ENCODE results near the gene PCK2.
"Not testable (repeated sequence)": the region's sequence is repeated elsewhere in the genome, so short reads cannot be mapped to it uniquely, and the experiment has no call there.

Gene PCK2

GRCh38 chr14:24093901-24094840 is at the start of gene PCK2:
TSS of gene PCK2 (plus strand) at chr14:24094311. CDS start at chr14:24094406, 95 bp downstream.
- peak; percentile 96 for DNase-seq

GRCh38 chr14:24049002-24049401 is 45.1 kb upstream of the PCK2 start:
- DNase-seq = not testable (repeated sequence)

- DNase-seq = not testable (repeated sequence)
Measured at GRCh38 chr14:24050753-24051152, 43.4 kb upstream of the PCK2 start.

- DNase-seq = no peak
Measured at GRCh38 chr14:24051176-24051788, 42.8 kb upstream of the PCK2 start.

GRCh38 chr14:24051789-24052655 is 42.1 kb upstream of the PCK2 start, which contains the start of gene CARMIL3:
TSS of gene CARMIL3 (plus strand) at chr14:24052009. CDS start at chr14:24052154, 145 bp downstream.
- peak; percentile 39 for DNase-seq

GRCh38 chr14:24052656-24053547 is 41.2 kb upstream of the PCK2 start:
- DNase-seq = no peak

GRCh38 chr14:24053548-24054323 is 40.4 kb upstream of the PCK2 start:
- DNase-seq = no peak

GRCh38 chr14:24054324-24054641 is 39.8 kb upstream of the PCK2 start:
- DNase-seq = no peak

GRCh38 chr14:24054646-24055045 is 39.5 kb upstream of the PCK2 start:
- no peak for DNase-seq

GRCh38 chr14:24055971-24056799 is 37.9 kb upstream of the PCK2 start:
- no peak for DNase-seq

- DNase-seq = no peak
Measured at GRCh38 chr14:24056800-24057184, 37.3 kb upstream of the PCK2 start.

- DNase-seq = no peak
Measured at GRCh38 chr14:24057271-24057670, 36.8 kb upstream of the PCK2 start.

- no peak for DNase-seq
Measured at GRCh38 chr14:24057867-24058259, 36.2 kb upstream of the PCK2 start.

- DNase-seq = peak; percentile 74
Measured at GRCh38 chr14:24058260-24058950, 35.7 kb upstream of the PCK2 start.

- DNase-seq = no peak
Measured at GRCh38 chr14:24058951-24059475, 35.1 kb upstream of the PCK2 start.

- no peak for DNase-seq
Measured at GRCh38 chr14:24059841-24060388, 34.2 kb upstream of the PCK2 start.

GRCh38 chr14:24060443-24060842 is 33.7 kb upstream of the PCK2 start:
- no peak for DNase-seq

- no peak for DNase-seq
Measured at GRCh38 chr14:24060984-24061913, 32.9 kb upstream of the PCK2 start.

Measured in hematopoietic multipotent progenitor cell treated with erythropoietin and hydrocortisone succinate and interleukin-3 and kit ligand, for 8 days (in vitro differentiated cells).